Ovary (tissue), 10 donors: ENCODE measurements around the gene DHRS2. TPM values are rescaled to one million over a fixed set of nuclear protein-coding genes. Genes with fewer than 3 reads are reported as not detected.
A peak's percentile ranks its signal among the peaks of the same experiment; 100 is the strongest.
"Not testable (repeated sequence)": the region's sequence is repeated elsewhere in the genome, so short reads cannot be mapped to it uniquely, and the experiment has no call there.

Source experiments
- DNase-seq, 5 donors: peaks; one replicate each; pipeline ENCODE4 v3.0.0-alpha.2; 2019 to 2020
- H3K27ac ChIP-seq, 2 donors: fragments of 200-600 bp; one replicate each; pipeline versions ENCODE4 v1.5.1 to v1.8.0; 2019 to 2022
- H3K27me3 ChIP-seq: fragments of 200-600 bp; one replicate; pipeline ENCODE4 v1.8.0; 2022
- H3K36me3 ChIP-seq: fragments of 200-600 bp; sonication (generic); one replicate; pipeline ENCODE4 v1.5.1; 2019
- H3K4me1 ChIP-seq: one replicate; pipeline ENCODE4 v1.8.1; 2013; ENCODE audit warnings: mild to moderate bottlenecking, moderate library complexity; ENCODE audit not compliant: insufficient read depth
- H3K4me3 ChIP-seq: fragments of 200-600 bp; sonication (generic); one replicate; pipeline ENCODE4 v1.5.1; 2017
- H3K9me3 ChIP-seq, 2 donors: fragments of 200-600 bp in 1 of 2; sonication (generic) in 1 of 2; one replicate each; pipeline versions ENCODE4 v1.5.1 to v1.8.1; 2013 to 2019; ENCODE audit warnings: mild to moderate bottlenecking in 1 of 2, moderate library complexity in 1 of 2
- CTCF ChIP-seq, 3 donors: fragments of 450-650 bp in 2 of 3; fragments of 200-600 bp in 1 of 3; IDR thresholded peaks; one replicate each; pipeline versions ENCODE4 v1.5.1 to v1.8.0; 2016 to 2022; ENCODE audit warnings: antibody characterized with exemption in 3 of 3, mild to moderate bottlenecking in 1 of 3
- EP300 ChIP-seq: sonication (generic); formaldehyde crosslinking; IDR thresholded peaks from one replicate; pipeline ENCODE4 v1.6.1; 2017; ENCODE audit warnings: antibody characterized with exemption
- POLR2A ChIP-seq: fragments of 450-650 bp; IDR thresholded peaks from one replicate; pipeline ENCODE4 v1.6.1; 2017; ENCODE audit warnings: antibody characterized with exemption, mild to moderate bottlenecking, moderate library complexity
- WGBS, 3 donors: extraction: QIAGEN DNeasy Blood & Tissue Kit in 1 of 3; methylation state at CpG; one replicate each; pipeline versions ENCODE4 v1.1.5 to v1.1.7; 2013 to 2017; 5-methylcytosine and 5-hydroxymethylcytosine counted together
- intact Hi-C, 4 donors: fragments of 100-400 bp; cut with DNase I; formaldehyde crosslinking; loops; one replicate each; pipeline versions ENCODE4 v1.11.0 to v1.15.1; 2022 to 2023
- long read RNA-seq, 3 donors: library from polyadenylated mRNA in 2 of 3; unstranded in 2 of 3; transcript quantifications; one replicate each; pipeline ENCODE4 v2.0.0 and lab custom pipeline, GENCODE V29; 2021 to 2026
- polyA plus RNA-seq, 2 donors: library from polyadenylated mRNA; stranded (reverse); fragments of 200-250 nt in 1 of 2; fragments of 350-450 nt in 1 of 2; fragmentation: Illumina TruSeq in 1 of 2; extraction: RNeasy Lipid Tissue Mini Kit (QIAGEN cat#74804) in 1 of 2; gene quantifications; one replicate each; pipeline ENCODE4 v1.2.3, GENCODE V29; 2013 to 2014
- total RNA-seq, 7 donors: library from RNA; depleted of rRNA in 2 of 7; stranded (reverse); fragments of >200 nt in 2 of 7; fragmentation: NEBNext Ultra II Directional in 3 of 7; extraction: Animal tissue kit (Norgen Biotek cat#: 25700) in 3 of 7; gene quantifications; one replicate each; pipeline versions ENCODE4 v1.1.0 to v1.2.4, GENCODE V29; 2016 to 2023
- donor health status: DM: no; HTN: no; CAD: no; lungs with moderate emphysema.
- donor health status: DM: no; HTN: no; CAD: no.
- donor health status: Bipolar disorder and iron deficiency.
- donor health status: DM: yes; HTN: yes; CAD: no.
- donor health status: DM: no; HTN: no; CAD: no.
- donor health status: DM: yes; HTN: yes; CAD: no.

The DHRS2 gene, protein sequence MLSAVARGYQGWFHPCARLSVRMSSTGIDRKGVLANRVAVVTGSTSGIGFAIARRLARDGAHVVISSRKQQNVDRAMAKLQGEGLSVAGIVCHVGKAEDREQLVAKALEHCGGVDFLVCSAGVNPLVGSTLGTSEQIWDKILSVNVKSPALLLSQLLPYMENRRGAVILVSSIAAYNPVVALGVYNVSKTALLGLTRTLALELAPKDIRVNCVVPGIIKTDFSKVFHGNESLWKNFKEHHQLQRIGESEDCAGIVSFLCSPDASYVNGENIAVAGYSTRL
- total RNA-seq (10 to 100 TPM in 4 of 7 donors, 1 to 10 TPM in 3; 1.6 to 46.6 (median 14.9) TPM), polyA plus RNA-seq (10 to 100 TPM; 12.5 to 28.5 TPM)
- long read RNA-seq, donor 1, partial matches to known transcripts = 0 of 2 reads
- long read RNA-seq, donor 1, other reads (novel, unspliced or antisense) = 2 of 2 reads
- long read RNA-seq, donor 2, partial matches to known transcripts = 0 of 2 reads
- long read RNA-seq, donor 2, other reads (novel, unspliced or antisense) = 0 of 2 reads
- long read RNA-seq, donor 3 = 0 reads

- intact Hi-C loops = loop anchor here in 2 of 4 donors (10.0 kb wide), 3 partner anchors 58 to 288 kb away; no protein-coding TSS in a partner anchor
- H3K4me1 ChIP-seq = peaks cover 29% of the 10 kb centered on the region
- H3K4me3 ChIP-seq = no peak within 1 kb of the TSS
- no peaks in the 10 kb centered on the region for H3K36me3 ChIP-seq
- no peak for DNase-seq
- H3K27me3 ChIP-seq = no peaks in the 10 kb centered on the region
- 91 to 95% (median 93%) methylated on average over 23 of the region's 23 CpGs for WGBS, 3 donors
- TF ChIP-seq EP300 (no peak), POLR2A (no peak), CTCF (IDR thresholded peaks at IDR 0.05) (no peak)
- H3K27ac ChIP-seq = no peak within 1 kb of the TSS
- H3K9me3 ChIP-seq = no peaks in the 10 kb centered on the region
Observed at GRCh38 chr14:23636317-23637211, at the start of gene DHRS2. Gene DHRS2 (plus strand): TSS chr14:23636364. CDS start chr14:23638865, 2,501 bp downstream.

GRCh38 chr14:23588884-23589598 is 47.1 kb upstream of the DHRS2 start:
- intact Hi-C loops = loop anchor here in 1 of 4 donors (5.0 kb wide), 1 partner anchor 363 kb away; the partner anchor contains the start of gene DHRS4
- Histone ChIP-seq H3K36me3 (no peaks in the 10 kb centered on the region), H3K27ac (no peak overlapping the region), H3K4me1 (no peaks in the 10 kb centered on the region), H3K4me3 (no peak overlapping the region), H3K27me3 (no peaks in the 10 kb centered on the region), H3K9me3 (no peaks in the 10 kb centered on the region)
- TF ChIP-seq CTCF (IDR thresholded peaks at IDR 0.05) (peak; percentile 42 to 83 (median 71)), EP300 (no peak)
- peak; percentile 89 to 94 (median 93) for DNase-seq
- WGBS, 3 donors = 15 to 20% (median 17%) methylated on average over 5 of the region's 5 CpGs

GRCh38 chr14:23589606-23590005 is 46.6 kb upstream of the DHRS2 start:
- Histone ChIP-seq H3K36me3 (no peaks in the 10 kb centered on the region), H3K27ac (no peak overlapping the region), H3K9me3 (no peaks in the 10 kb centered on the region), H3K4me1 (no peaks in the 10 kb centered on the region), H3K4me3 (no peak overlapping the region), H3K27me3 (no peaks in the 10 kb centered on the region)
- no peak for TF ChIP-seq POLR2A
- TF ChIP-seq CTCF (IDR thresholded peaks at IDR 0.05) = no peak
- no peak for TF ChIP-seq EP300
- 91 to 95% (median 93%) methylated on average over 2 of the region's 2 CpGs for whole genome bisulfite sequencing, 3 donors
- DNase-seq = no peak
- intact Hi-C loops = loop anchor here in 1 of 4 donors (5.0 kb wide), 1 partner anchor 363 kb away; the partner anchor contains the start of gene DHRS4

DNA sequence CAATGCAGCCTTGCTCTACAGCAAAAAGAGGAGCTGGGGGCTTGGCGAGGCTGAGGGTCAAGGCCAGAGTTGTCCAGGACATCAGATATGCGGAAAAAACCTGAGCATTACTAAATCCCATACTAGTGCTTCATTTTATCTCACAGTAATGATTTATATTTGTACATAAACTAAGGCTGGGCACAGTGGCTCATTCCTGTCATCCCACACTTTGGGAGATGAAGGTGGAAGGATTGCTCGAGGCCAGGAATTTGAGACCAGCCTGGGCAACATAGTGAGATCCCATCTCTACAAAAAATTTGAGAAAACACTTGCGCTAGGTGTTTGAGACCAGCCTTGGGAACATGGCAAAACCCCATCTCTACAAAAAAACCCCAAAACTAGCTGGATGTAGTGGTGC is 46.0 kb upstream of the DHRS2 start:
- WGBS, 3 donors = 87 to 92% (median 89%) methylated on average over 4 of the region's 4 CpGs
- Histone ChIP-seq H3K27ac (no peak overlapping the region), H3K4me1 (no peaks in the 10 kb centered on the region), H3K4me3 (no peak overlapping the region), H3K36me3 (no peaks in the 10 kb centered on the region), H3K27me3 (no peaks in the 10 kb centered on the region), H3K9me3 (no peaks in the 10 kb centered on the region)
- TF ChIP-seq CTCF (IDR thresholded peaks at IDR 0.05) (no peak), POLR2A (no peak), EP300 (no peak)
- intact Hi-C loops = no loop called here
- DNase-seq = no peak

DNA sequence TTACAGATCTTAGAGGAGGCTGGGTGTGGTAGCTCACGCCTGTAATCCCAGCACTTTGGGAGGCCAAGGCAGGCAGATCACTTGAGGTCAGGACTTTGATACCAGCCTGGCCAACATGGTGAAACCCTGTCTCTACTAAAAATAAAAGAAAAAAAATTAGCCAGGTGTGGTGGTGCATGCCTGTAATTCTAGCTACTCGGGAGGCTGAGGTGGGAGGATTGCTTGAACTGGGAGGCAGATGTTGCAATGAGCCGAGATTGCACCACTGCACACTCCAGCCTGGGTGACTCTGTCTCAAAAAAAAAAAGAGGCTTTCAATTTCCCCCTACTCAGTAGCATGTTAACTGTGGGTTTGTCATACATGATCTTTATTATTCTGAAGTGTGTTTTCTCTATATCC is 42.0 kb upstream of the DHRS2 start:
- intact Hi-C loops, H3K27ac ChIP-seq, H3K4me1 ChIP-seq, H3K9me3 ChIP-seq, H3K4me3 ChIP-seq, DNase-seq, H3K27me3 ChIP-seq, H3K36me3 ChIP-seq: not testable (repeated sequence)
- 82 to 95% (median 87%) methylated on average over 3 of the region's 3 CpGs for WGBS, 3 donors
